ENCODE data around the gene HES5. TPM values are rescaled to one million over a fixed set of nuclear protein-coding genes. Genes with fewer than 3 reads are reported as not detected.
A peak's percentile ranks its signal among the peaks of the same experiment; 100 is the strongest.

HES5 gene
- total and polyA plus RNA-seq, 2 of the 13 experiments (the other 11 are each of a cell fraction or from before 2014, with no cell fraction given): not detected

- TF ChIP-seq MEF2D (CRISPR knock-in tag; IDR thresholded peaks at IDR 0.05): no peak
- TF ChIP-seq BHLHE40 (IDR thresholded peaks at IDR 0.05; ENCODE audit: low read length): no peak
- no peak; the same call in 1 of the 2 replicates for TF ChIP-seq SP2 (CRISPR knock-in tag; IDR thresholded peaks at IDR 0.05)
- TF ChIP-seq ZNF343 (CRISPR knock-in tag; IDR thresholded peaks at IDR 0.05): no peak
- no peak for TF ChIP-seq ZNF276 (CRISPR knock-in tag; IDR thresholded peaks at IDR 0.05; ENCODE audit: low read depth)
- TF ChIP-seq BRD4 (CRISPR knock-in tag; IDR thresholded peaks at IDR 0.05): 0 out of 2 replicates have a peak, but pooled peaks have one; percentile 36
- no peak for TF ChIP-seq GTF3A (CRISPR knock-in tag; conservative IDR thresholded peaks at IDR 0.05)
- TF ChIP-seq GLI4 (CRISPR knock-in tag; IDR thresholded peaks at IDR 0.05; ENCODE audit: borderline replicate concordance): 0 out of 2 replicates have a peak, but pooled peaks have one; percentile 61
- TF ChIP-seq PAXIP1 (CRISPR knock-in tag; conservative IDR thresholded peaks at IDR 0.05): 0 out of 2 replicates have a peak, but pooled peaks have one; percentile 8
- peak; percentile 67 for TF ChIP-seq GABPB1 (CRISPR knock-in tag; IDR thresholded peaks at IDR 0.05)
- TF ChIP-seq RARA (CRISPR knock-in tag; IDR thresholded peaks at IDR 0.05): no peak
- no peak for TF ChIP-seq NKX3-1 (CRISPR knock-in tag; IDR thresholded peaks at IDR 0.05)
- peak; percentile 37; the same call in 1 of the 2 replicates for TF ChIP-seq HNF1B (CRISPR knock-in tag; IDR thresholded peaks at IDR 0.05)
- TF ChIP-seq ZNF816 (CRISPR knock-in tag; IDR thresholded peaks at IDR 0.05; ENCODE audit: borderline replicate concordance): no peak
- no peak for TF ChIP-seq ZNF614 (CRISPR knock-in tag; IDR thresholded peaks at IDR 0.05; ENCODE audit: borderline replicate concordance)
- TF ChIP-seq E2F5 (CRISPR knock-in tag; conservative IDR thresholded peaks at IDR 0.05): 0 out of 2 replicates have a peak, but pooled peaks have one; percentile 26
- TF ChIP-seq ZEB1 (IDR thresholded peaks at IDR 0.05; ENCODE audit: insufficient replicate concordance, low read depth): no peak
Measured at GRCh38 chr1:2546515-2547209, 16.6 kb upstream of the HES5 start (continued).

Measured in HepG2 (cell line).